Cardiac muscle cell (in vitro differentiated cells and primary cell): ENCODE measurements around the gene VPS18. TPM values are rescaled to one million over a fixed set of nuclear protein-coding genes. Genes with fewer than 3 reads are reported as not detected.
A peak's percentile ranks its signal among the peaks of the same experiment; 100 is the strongest.

ENCODE experiments used
- DNase-seq, 2 donors: peaks; one replicate each; pipeline versions ENCODE4 v3.0.0 to v3.0.0-alpha.2; 2010 to 2017; ENCODE audit warnings: low read depth in 1 of 2, low spot score in 1 of 2
- H3K27ac ChIP-seq: fragments of 200-600 bp; sonication (generic); 2 replicates; pipeline ENCODE4 v1.5.1; 2016
- H3K27me3 ChIP-seq: fragments of 200-600 bp; sonication (generic); 2 replicates; pipeline ENCODE4 v1.6.0; 2016; ENCODE audit warnings: control low read depth
- H3K36me3 ChIP-seq: fragments of 200-600 bp; sonication (generic); 2 replicates; pipeline ENCODE4 v1.5.1; 2016; ENCODE audit warnings: control low read depth
- H3K4me1 ChIP-seq: fragments of 200-600 bp; sonication (generic); 2 replicates; pipeline ENCODE4 v1.8.1; 2017; ENCODE audit warnings: low read depth, mild to moderate bottlenecking, mixed run types
- H3K4me3 ChIP-seq: fragments of 200-600 bp; sonication (generic); 2 replicates; pipeline ENCODE4 v1.5.1; 2016; ENCODE audit warnings: mild to moderate bottlenecking
- H3K9me3 ChIP-seq: fragments of 200-600 bp; sonication (generic); 2 replicates; pipeline ENCODE4 v1.5.1; 2017; ENCODE audit warnings: low read depth, mild to moderate bottlenecking, control low read depth
- polyA plus RNA-seq: library from polyadenylated mRNA; unstranded; fragments of >200 nt; fragmentation: Nextera tagmentation; extraction: Ambion mirVana; gene quantifications from 2 replicates; pipeline ENCODE4 v1.2.1, GENCODE V29; 2016
- total RNA-seq: library from RNA; depleted of rRNA; stranded (reverse); fragments of >200 nt; gene quantifications from 2 replicates; pipeline ENCODE4 v1.2.3, GENCODE V29; 2016
- TF ChIP-seq, protein P1 (sequence below): IDR thresholded peaks from 2 replicates; pipeline ENCODE4 v1.5.1; 2012; ENCODE audit warnings: low read depth, mild to moderate bottlenecking, low read length

The VPS18 gene
- total and polyA plus RNA-seq, 2 experiments from 2014 or later = 28.7 to 34.1 TPM

DNA sequence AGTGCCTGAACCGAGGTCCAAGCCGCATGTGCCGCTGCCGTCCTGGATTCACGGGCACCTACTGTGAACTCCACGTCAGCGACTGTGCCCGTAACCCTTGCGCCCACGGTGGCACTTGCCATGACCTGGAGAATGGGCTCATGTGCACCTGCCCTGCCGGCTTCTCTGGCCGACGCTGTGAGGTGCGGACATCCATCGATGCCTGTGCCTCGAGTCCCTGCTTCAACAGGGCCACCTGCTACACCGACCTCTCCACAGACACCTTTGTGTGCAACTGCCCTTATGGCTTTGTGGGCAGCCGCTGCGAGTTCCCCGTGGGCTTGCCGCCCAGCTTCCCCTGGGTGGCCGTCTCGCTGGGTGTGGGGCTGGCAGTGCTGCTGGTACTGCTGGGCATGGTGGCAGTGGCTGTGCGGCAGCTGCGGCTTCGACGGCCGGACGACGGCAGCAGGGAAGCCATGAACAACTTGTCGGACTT, 42.0 kb downstream of the VPS18 start:
- H3K36me3 ChIP-seq = no peaks in the 10 kb centered on the region
- H3K27ac ChIP-seq = no peak overlapping the region
- no peak for DNase-seq
- TF ChIP-seq, protein P1, sequence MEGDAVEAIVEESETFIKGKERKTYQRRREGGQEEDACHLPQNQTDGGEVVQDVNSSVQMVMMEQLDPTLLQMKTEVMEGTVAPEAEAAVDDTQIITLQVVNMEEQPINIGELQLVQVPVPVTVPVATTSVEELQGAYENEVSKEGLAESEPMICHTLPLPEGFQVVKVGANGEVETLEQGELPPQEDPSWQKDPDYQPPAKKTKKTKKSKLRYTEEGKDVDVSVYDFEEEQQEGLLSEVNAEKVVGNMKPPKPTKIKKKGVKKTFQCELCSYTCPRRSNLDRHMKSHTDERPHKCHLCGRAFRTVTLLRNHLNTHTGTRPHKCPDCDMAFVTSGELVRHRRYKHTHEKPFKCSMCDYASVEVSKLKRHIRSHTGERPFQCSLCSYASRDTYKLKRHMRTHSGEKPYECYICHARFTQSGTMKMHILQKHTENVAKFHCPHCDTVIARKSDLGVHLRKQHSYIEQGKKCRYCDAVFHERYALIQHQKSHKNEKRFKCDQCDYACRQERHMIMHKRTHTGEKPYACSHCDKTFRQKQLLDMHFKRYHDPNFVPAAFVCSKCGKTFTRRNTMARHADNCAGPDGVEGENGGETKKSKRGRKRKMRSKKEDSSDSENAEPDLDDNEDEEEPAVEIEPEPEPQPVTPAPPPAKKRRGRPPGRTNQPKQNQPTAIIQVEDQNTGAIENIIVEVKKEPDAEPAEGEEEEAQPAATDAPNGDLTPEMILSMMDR = no peak
- H3K9me3 ChIP-seq = no peaks in the 10 kb centered on the region
- H3K4me1 ChIP-seq = peaks cover 6% of the 10 kb centered on the region
- H3K27me3 ChIP-seq = peaks cover 53% of the 10 kb centered on the region
- no peak overlapping the region for H3K4me3 ChIP-seq

DNA sequence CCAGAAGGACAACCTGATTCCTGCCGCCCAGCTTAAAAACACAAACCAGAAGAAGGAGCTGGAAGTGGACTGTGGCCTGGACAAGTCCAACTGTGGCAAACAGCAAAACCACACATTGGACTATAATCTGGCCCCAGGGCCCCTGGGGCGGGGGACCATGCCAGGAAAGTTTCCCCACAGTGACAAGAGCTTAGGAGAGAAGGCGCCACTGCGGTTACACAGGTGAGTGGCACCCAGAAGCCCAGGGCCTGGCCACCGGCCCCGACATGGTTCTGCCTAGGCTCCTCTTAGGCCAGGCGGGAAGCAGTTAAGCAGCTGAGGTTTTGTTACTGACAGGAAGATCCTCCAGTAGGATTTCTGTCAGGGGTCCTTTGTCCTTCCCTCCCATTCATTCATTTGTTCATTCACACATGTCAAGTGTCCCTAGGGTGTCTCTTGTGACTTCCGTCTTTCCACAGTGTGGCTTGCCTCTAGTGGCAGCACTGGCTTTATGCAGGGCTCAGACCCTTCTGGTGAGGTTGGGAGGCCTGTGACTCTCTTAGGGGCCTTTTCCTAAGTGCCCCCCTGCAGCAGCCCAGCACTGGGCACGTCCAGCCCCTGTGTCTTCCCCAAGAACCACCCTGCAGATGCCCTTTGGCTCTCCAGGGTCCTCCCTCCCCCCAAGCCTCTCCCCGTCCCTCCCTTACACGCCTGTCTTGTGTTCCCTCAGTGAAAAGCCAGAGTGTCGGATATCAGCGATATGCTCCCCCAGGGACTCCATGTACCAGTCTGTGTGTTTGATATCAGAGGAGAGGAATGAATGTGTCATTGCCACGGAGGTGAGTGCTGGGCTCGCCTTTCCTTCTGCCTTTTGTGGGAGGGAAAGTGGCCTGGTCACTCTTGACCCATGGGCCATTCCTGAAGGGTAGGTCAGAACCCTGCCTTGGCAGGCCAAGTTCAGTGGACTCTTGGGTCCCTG, 42.7 kb downstream of the VPS18 start:
- H3K27ac ChIP-seq = no peak overlapping the region
- peaks cover 8% of the 10 kb centered on the region for H3K4me1 ChIP-seq
- no peaks in the 10 kb centered on the region for H3K9me3 ChIP-seq
- H3K36me3 ChIP-seq = no peaks in the 10 kb centered on the region
- TF ChIP-seq, protein P1 = no peak
- no peak overlapping the region for H3K4me3 ChIP-seq
- peaks cover 46% of the 10 kb centered on the region for H3K27me3 ChIP-seq
- DNase-seq = no peak

DNA sequence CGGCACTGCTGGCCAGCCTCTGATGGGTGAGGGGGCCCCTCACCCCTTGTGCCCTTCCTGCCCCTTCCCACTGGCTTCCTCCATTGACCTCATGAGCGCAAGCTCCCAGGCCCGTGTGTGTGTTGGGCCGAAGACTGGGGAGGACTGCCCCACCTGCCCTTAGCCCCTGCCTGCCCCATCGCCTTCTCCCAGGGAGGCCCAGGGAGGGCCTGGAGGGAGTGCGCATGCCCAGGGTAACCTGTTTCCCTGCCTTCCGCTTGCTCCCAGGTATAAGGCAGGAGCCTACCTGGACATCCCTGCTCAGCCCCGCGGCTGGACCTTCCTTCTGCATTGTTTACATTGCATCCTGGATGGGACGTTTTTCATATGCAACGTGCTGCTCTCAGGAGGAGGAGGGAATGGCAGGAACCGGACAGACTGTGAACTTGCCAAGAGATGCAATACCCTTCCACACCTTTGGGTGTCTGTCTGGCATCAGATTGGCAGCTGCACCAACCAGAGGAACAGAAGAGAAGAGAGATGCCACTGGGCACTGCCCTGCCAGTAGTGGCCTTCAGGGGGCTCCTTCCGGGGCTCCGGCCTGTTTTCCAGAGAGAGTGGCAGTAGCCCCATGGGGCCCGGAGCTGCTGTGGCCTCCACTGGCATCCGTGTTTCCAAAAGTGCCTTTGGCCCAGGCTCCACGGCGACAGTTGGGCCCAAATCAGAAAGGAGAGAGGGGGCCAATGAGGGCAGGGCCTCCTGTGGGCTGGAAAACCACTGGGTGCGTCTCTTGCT, 43.7 kb downstream of the VPS18 start:
- TF ChIP-seq, protein P1 = peak; percentile 4
- H3K4me1 ChIP-seq = peaks cover 8% of the 10 kb centered on the region

DNA sequence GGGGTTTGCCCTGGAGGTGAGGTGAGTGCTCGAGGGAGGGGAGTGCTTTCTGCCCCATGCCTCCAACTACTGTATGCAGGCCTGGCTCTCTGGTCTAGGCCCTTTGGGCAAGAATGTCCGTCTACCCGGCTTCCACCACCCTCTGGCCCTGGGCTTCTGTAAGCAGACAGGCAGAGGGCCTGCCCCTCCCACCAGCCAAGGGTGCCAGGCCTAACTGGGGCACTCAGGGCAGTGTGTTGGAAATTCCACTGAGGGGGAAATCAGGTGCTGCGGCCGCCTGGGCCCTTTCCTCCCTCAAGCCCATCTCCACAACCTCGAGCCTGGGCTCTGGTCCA, 44.3 kb downstream of the VPS18 start:
- H3K9me3 ChIP-seq = no peaks in the 10 kb centered on the region
- no peak overlapping the region for H3K4me3 ChIP-seq
- peaks cover 32% of the 10 kb centered on the region for H3K27me3 ChIP-seq
- H3K27ac ChIP-seq = no peak overlapping the region
- TF ChIP-seq, protein P1 = no peak
- peaks cover 8% of the 10 kb centered on the region for H3K4me1 ChIP-seq
- no peaks in the 10 kb centered on the region for H3K36me3 ChIP-seq
- no peak for DNase-seq

More for the DNA sequence above, 43.7 kb downstream of the VPS18 start:
- Histone ChIP-seq H3K27me3 (peaks cover 36% of the 10 kb centered on the region), H3K4me3 (no peak overlapping the region), H3K36me3 (no peaks in the 10 kb centered on the region), H3K9me3 (no peaks in the 10 kb centered on the region), H3K27ac (no peak overlapping the region)
- no peak for DNase-seq

DNA sequence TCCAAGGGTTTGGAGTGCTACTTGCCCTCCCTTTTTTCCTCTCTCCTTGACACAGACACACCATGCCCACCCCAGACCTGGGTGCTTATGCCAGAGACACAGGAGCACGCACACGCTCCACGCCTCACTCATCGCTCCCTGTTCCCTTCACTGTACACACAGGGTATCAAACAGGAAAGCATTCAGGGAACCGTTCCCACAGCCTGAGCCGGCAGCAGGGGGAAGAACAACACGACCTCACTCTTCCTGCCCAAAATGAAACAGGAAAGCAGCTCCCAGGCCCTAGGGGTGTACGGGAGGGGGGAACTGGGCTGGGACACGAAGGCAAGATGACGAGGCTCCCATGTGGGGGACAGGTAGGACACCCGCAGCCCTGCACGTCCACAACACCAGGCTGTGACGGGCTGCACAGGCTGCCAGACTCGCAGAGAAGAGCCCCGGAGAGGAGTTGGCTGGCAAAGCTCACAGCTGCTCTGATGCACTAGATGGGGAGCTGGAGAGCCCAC, 46.1 kb downstream of the VPS18 start:
- Histone ChIP-seq H3K4me3 (no peak overlapping the region), H3K36me3 (no peaks in the 10 kb centered on the region), H3K4me1 (peaks cover 8% of the 10 kb centered on the region), H3K27me3 (peaks cover 32% of the 10 kb centered on the region), H3K9me3 (no peaks in the 10 kb centered on the region), H3K27ac (no peak overlapping the region)
- TF ChIP-seq, protein P1 = no peak
- DNase-seq = no peak
